Kidney capillary endothelial cell (primary cell): ENCODE measurements around the gene EPAS1.

Source experiments
- DNase-seq: peaks from one replicate; pipeline ENCODE4 v3.0.0-alpha.2; 2018; ENCODE audit warnings: low spot score

Gene EPAS1

GRCh38 chr2:46273225-46273863, 23.9 kb upstream of the EPAS1 start:
- peak; percentile 87 for DNase-seq

DNA sequence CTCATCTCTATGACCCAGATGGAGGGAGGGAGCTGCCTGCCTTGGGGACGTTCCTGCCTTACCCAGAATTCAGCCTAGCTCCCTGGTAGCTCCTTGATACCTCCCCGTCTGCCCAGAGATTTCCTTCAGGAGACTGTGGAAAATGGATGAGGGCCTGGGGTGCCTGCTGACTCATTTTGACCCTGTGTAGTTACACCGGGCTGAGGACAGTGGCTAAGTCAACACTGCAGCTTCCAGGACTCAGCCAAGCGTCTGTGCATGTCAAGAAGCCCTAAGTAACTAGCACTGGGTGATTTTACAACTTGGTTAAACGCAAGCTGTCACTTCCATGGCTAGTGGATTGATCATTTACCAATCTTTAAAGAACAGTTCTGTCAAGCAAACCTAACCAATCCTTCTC, 23.3 kb upstream of the EPAS1 start:
- no peak for DNase-seq

DNA sequence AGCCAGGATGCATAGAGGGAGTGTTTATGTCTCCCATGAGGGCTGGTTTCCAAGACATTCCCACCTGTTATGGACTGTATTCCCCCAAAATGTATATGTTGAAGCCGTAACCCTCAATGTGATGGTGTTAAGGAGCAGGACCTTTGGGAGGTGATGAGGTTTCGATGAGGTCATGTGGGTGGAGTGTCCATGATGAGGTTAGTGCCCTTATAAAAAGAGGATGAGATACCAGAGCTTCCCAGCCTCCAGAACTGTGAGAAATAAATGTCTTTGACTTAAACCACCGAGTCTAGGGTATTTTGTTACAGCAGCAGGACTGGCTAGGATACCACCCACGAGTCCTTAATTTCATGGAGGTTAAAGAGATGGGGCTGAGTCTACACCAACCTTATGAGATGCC, 22.6 kb upstream of the EPAS1 start:
- DNase-seq = no peak

DNA sequence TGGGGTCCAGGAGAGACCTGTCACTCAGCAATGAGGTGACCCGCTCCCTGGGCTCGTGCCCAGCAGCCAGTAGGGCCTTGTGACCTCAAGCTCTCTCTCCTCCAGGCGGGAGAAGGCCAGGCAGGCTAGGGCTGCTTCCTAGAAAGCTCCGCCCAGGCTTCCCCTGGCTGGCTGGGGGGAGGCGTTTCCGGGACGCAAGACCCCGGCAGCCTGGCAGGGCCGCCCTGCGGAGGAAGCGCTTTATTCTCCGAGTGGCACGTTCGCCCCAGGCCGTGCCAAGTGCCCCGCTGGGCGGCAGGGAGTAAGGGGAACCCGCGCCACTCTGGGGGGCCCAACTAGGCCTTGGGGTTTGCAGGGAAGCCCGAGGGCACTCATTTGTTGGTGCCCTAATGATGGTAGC, 21.2 kb upstream of the EPAS1 start:
- DNase-seq = peak; percentile 77

- no peak for DNase-seq
Measured at GRCh38 chr2:46276642-46277041, 20.6 kb upstream of the EPAS1 start.

- peak; percentile 69 for DNase-seq
Measured at GRCh38 chr2:46277431-46278190, 19.6 kb upstream of the EPAS1 start.

DNA sequence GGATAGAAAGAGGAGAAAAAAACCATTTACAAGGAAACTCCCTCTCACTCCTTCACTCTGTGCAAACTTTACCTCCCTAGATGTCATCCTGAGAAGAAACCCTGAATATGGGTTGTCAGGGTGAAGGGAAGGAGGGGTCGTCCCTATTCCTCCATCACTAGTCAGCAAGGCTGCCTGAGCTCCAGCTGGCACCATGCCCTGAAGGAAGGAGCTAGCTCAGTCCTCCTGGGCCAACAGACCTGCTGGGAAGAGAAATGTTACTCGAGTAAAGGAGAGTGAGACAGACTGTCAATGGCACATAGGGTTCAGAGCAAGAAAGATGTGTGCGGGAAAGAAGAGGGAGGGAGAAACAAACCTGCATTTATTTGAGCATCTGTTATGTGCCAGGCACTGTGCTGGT, 18.3 kb upstream of the EPAS1 start:
- DNase-seq = no peak

DNA sequence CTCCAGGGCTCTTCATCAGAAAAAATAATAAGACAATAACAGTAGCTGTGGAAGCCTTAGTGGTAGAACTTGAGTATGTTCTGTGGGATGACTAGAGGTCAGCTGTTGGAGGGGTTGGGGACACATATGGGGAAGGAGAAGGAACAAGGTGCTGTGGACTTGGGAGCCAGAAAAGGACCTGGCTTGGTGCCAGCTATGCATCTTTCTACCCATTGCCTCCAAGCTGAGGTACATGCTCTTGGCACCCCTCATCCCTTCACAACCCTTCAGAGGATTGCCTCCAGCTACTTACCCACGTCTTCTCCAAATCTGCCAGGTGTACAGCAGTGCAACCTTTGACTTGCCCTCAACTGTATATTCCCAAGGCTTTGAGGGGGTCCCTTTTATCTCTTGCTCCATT, 15.3 kb upstream of the EPAS1 start:
- no peak for DNase-seq

DNA sequence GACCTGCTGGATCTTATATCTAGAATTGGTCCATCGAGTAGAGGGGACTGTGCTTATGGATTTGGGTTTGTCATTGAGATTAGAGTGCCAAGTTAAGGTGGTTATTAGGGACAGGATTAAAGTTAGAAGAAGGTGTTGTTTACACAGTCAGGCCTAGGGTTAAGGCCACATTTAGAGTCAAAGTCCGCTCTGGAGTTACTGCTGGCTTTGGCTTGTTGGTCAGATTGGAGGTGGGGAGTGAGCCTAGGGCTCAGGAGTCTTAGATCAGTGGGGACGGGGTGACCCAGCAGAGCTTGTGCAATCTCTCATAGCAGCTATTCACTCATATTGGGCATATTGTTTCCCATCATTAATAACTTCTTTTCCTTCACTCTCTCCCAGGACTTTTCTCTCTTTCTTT, 13.5 kb upstream of the EPAS1 start:
- DNase-seq = no peak

- DNase-seq = no peak
Measured at GRCh38 chr2:46284260-46284659, 12.9 kb upstream of the EPAS1 start.

DNA sequence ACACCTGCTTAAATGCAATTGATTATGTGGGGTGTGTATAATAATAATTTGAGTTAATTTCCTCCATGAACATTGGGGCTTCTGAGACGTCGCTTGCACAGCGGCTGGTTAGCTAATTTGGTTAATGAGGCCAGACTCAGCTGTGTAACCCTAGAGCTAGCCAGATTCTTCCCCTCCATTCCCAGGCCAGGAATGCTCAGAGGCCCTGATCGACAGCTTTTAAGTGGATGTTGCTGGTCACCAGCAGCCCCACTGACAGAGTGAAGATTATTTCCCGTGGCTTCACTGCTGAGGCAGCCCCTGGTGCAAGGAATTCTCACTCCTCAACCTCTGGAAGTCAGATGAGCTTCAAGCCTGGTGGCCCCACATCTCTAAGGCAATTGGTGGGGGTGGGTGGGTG, 12.4 kb upstream of the EPAS1 start:
- DNase-seq = no peak

DNA sequence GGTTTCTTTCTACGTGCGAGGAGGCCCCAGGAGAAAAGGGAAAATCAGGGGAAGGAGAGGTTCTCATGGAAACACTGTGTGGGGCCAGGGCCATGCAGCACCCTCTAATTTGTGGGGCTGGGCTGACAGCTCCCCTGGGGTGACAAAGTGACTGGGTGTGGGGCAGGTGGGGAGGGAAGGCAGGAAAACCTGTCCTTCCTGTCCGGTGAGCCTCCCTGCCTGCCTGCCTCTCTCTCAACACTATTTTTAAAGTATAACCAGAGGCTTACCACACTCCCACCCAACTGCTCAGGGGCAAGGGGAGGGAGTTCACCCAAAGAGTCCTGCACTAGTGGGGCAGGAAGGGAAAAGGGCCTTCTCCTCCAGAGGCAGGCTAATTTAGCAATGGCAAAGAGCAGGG, 10.5 kb upstream of the EPAS1 start:
- DNase-seq = no peak

DNA sequence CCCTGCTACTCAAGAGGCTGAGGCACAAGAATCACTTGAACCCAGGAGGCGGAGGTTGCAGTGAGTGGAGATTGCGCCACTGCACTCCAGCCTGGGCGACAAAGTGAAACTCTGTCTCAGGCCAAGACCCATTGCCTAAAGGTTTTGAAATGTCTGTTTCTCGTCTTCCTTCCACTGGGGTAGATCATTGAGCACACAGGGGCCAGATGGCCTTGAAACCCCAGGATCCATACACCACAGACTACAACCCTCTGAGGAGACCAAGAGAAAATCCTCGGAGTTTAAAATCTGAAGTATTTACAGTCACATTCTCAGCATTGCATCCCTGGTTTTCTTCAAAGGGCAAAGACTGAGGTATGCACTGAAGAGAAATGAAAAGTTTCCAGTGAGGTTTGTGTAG, 7.1 kb upstream of the EPAS1 start:
- DNase-seq = no peak

DNA sequence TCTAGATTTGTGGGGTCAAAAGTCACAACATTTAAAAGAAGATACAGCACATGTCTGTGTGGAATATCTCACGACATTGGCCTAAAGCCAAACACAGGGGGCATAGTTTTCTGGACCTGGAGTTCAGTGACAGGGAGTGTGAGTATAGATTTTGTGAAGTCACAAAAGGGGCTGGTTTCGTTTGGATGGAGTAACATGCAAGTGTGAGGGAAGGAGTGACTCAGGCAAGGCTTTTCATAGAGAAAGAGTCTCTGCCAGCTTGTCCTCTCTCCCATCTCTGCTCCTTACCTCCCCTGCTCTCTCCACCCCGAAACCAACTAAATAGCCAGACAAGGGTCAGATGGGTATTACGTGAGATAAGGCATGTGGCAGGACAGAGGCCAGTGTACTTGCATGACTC, 3.7 kb upstream of the EPAS1 start:
- DNase-seq = no peak

GRCh38 chr2:46294176-46294836, 2.9 kb upstream of the EPAS1 start:
- DNase-seq = no peak

GRCh38 chr2:46296216-46296839, 879 bp upstream of the EPAS1 start:
- DNase-seq = no peak

- DNase-seq = no peak
Measured at GRCh38 chr2:46297546-46298271, 502 bp downstream of the EPAS1 start.

- DNase-seq = no peak
Measured at GRCh38 chr2:46298272-46298521, 990 bp downstream of the EPAS1 start.

DNA sequence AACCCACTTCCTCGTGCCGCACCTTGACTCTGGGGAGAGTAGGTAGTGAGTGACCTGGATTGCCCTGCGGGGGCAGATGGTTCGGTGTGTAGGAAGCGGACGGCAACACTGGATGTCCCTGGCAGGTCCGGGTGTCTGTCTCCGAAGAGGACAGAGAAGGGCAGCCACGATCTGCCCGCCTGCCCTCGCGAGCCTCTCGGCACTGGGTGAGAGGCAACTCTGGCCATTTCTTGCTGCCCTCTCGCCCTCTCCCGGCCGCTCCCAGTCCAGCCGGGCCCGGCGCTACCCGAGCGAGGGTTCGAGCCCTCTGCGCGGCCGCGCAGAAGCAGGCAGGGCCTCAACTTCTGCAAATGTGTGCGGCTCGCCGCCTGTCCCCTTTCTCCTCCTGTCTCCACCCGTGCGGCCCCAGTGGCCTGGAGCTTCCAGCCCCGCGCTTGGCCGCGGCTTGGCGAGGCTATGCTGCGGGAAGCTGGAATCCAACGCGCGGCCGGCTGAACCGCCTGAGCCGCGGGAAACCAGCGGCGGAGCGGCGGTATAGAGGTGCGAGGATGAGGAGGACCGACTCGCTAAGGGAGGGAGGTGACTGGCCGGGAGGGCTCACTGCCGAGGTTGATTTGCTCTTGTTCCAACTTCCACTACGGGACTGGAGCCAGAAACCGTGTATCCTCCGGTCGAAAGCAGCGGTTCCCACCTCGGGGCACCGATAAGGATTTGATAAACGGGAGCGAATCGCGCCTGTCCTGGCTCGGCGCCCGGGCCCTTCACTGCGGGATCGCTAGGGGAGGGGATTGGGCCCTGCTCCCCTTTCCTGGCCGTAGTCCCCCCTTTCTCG, 1.5 kb downstream of the EPAS1 start:
- peak; percentile 58 for DNase-seq

GRCh38 chr2:46299365-46300263, 2.4 kb downstream of the EPAS1 start:
- DNase-seq = peak; percentile 67

DNA sequence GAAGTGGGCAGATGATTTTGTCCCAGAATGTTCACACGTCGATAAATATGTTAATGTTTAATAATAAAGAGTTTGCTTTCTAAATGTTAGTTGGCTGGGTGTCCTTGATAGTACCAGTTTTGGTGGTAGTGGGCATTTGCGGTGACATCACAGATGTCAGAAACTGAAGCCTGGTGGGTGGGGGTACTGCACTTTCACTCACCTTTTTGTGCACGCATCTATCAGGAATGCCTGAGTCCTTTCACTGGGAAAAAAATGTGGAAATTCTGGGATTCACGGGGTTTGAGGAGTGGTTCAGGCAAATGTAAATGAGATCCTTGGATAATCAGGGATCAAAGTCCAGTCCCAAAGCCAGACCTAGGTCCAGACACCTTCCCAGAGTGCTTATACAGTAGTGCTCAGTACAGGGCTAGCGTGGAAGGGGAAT, 3.2 kb downstream of the EPAS1 start:
- DNase-seq = no peak
